Measurements from ENCODE around the gene TEX51. TPM values are rescaled to one million over a fixed set of nuclear protein-coding genes. Genes with fewer than 3 reads are reported as not detected.

TEX51 gene
- total and polyA plus RNA-seq, 11 donors: not detected

- no peak for TF ChIP-seq POLR2A (IDR thresholded peaks at IDR 0.05)
- TF ChIP-seq, protein P1, sequence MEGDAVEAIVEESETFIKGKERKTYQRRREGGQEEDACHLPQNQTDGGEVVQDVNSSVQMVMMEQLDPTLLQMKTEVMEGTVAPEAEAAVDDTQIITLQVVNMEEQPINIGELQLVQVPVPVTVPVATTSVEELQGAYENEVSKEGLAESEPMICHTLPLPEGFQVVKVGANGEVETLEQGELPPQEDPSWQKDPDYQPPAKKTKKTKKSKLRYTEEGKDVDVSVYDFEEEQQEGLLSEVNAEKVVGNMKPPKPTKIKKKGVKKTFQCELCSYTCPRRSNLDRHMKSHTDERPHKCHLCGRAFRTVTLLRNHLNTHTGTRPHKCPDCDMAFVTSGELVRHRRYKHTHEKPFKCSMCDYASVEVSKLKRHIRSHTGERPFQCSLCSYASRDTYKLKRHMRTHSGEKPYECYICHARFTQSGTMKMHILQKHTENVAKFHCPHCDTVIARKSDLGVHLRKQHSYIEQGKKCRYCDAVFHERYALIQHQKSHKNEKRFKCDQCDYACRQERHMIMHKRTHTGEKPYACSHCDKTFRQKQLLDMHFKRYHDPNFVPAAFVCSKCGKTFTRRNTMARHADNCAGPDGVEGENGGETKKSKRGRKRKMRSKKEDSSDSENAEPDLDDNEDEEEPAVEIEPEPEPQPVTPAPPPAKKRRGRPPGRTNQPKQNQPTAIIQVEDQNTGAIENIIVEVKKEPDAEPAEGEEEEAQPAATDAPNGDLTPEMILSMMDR (IDR thresholded peaks at IDR 0.05): no peak
- intact Hi-C loops (cut with DNase I): loop anchor here in 1 of 10 donors (10.0 kb wide), 1 partner anchor 85 kb away; no protein-coding TSS in a partner anchor
- H3K9me3 ChIP-seq: peaks cover 0 to 19% (median 8%) of the 10 kb centered on the region in 12 donors
- peak in 1 of 5 donors; percentile 5 for DNase-seq
- no peaks in the 10 kb centered on the region for H3K27me3 ChIP-seq
- peak in 1 of 4 donors; percentile 22 for ATAC-seq
- H3K4me1 ChIP-seq: no peaks in the 10 kb centered on the region
- WGBS, 4 donors: 92 to 97% (median 95%) methylated on average over 12 of the region's 12 CpGs
- no peak overlapping the region for H3K27ac ChIP-seq
- H3K4me3 ChIP-seq: no peak overlapping the region
- H3K36me3 ChIP-seq: no peaks in the 10 kb centered on the region
These were observed 19.1 kb upstream of the TEX51 start for GRCh38 chr2:126879348-126880298.

DNA sequence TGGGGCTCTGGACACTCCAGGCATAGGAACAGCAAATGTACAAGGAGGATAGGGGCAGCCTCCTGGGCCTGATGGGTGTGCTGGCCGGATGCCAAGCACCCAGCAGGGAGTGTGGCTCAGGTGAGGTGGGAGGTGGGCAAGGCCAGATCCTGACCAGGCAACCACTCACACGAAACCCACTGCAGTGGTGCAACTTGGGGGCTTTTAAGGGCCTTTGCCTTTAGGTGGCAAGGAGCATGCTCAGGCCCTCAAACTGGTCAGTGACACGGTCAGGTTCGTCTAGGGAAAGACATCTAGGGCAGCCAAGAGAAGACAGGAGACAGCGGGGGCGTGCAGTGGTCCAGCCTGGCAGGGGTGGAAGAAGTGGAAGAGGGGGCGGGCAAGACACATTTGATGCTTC, 18.4 kb upstream of the TEX51 start:
- TF ChIP-seq POLR2A (IDR thresholded peaks at IDR 0.05): no peak
- TF ChIP-seq, protein P1 (IDR thresholded peaks at IDR 0.05): no peak
- 77 to 83% (median 81%) methylated on average over 7 of the region's 7 CpGs for WGBS, 4 donors
- Histone ChIP-seq H3K4me3 (no peak overlapping the region), H3K4me1 (no peaks in the 10 kb centered on the region), H3K27me3 (no peaks in the 10 kb centered on the region), H3K27ac (no peak overlapping the region), H3K36me3 (no peaks in the 10 kb centered on the region), H3K9me3 (peaks cover 0 to 16% (median 6%) of the 10 kb centered on the region in 12 donors)
- no peak for DNase-seq
- no peak for ATAC-seq
- intact Hi-C loops (cut with DNase I): loop anchor here in 1 of 10 donors (10.0 kb wide), 1 partner anchor 86 kb away; no protein-coding TSS in a partner anchor

- no peak overlapping the region for H3K27ac ChIP-seq
- WGBS, 4 donors: 63 to 73% (median 70%) methylated on average over 4 of the region's 4 CpGs
These were observed 17.9 kb upstream of the TEX51 start for GRCh38 chr2:126880817-126881216.

More at GRCh38 chr2:126880817-126881216, 17.9 kb upstream of the TEX51 start:
- ATAC-seq (no peak), DNase-seq (no peak)
- TF ChIP-seq, protein P1 (IDR thresholded peaks at IDR 0.05): no peak
- TF ChIP-seq POLR2A (IDR thresholded peaks at IDR 0.05): no peak
- intact Hi-C loops (cut with DNase I): loop anchor here in 1 of 10 donors (10.0 kb wide), 1 partner anchor 86 kb away; no protein-coding TSS in a partner anchor
- Histone ChIP-seq H3K27me3 (peaks cover 0 to 2% (median 0%) of the 10 kb centered on the region in 9 donors), H3K4me1 (peaks cover 0 to 3% (median 0%) of the 10 kb centered on the region in 12 donors), H3K4me3 (no peak overlapping the region), H3K9me3 (peaks cover 0 to 11% (median 1%) of the 10 kb centered on the region in 12 donors), H3K36me3 (no peaks in the 10 kb centered on the region)

Measured in heart left ventricle (tissue), 16 donors.